Spinal cord (tissue), 10 donors: ENCODE results near the gene ROPN1L. TPM values are rescaled to one million over a fixed set of nuclear protein-coding genes. Genes with fewer than 3 reads are reported as not detected.
"Not testable (repeated sequence)": the region's sequence is repeated elsewhere in the genome, so short reads cannot be mapped to it uniquely, and the experiment has no call there.

Experiments used
- DNase-seq, 6 donors: peaks; one replicate each; pipeline versions ENCODE4 v3.0.0 to v3.0.0-alpha.2; 2013 to 2015; ENCODE audit warnings: low spot score in 6 of 6, low read depth in 4 of 6
- H3K27ac ChIP-seq: one replicate; pipeline ENCODE4 v1.5.1; 2013; ENCODE audit warnings: low read depth, low read length, control low read depth
- H3K27me3 ChIP-seq: one replicate; pipeline ENCODE4 v1.6.1; 2013; ENCODE audit warnings: low read length; ENCODE audit not compliant: control insufficient read depth, insufficient read depth
- H3K36me3 ChIP-seq: one replicate; pipeline ENCODE4 v1.6.1; 2013; ENCODE audit warnings: low read length; ENCODE audit not compliant: control insufficient read depth, insufficient read depth
- H3K4me1 ChIP-seq: one replicate; pipeline ENCODE4 v1.6.1; 2013; ENCODE audit warnings: low read length; ENCODE audit not compliant: control insufficient read depth, insufficient read depth
- H3K4me3 ChIP-seq: one replicate; pipeline ENCODE4 v1.5.1; 2013; ENCODE audit warnings: low read depth, low read length, control low read depth
- H3K9me3 ChIP-seq: one replicate; pipeline ENCODE4 v1.6.1; 2013; ENCODE audit warnings: low read length; ENCODE audit not compliant: control insufficient read depth, insufficient read depth
- WGBS: methylation state at CpG from one replicate; pipeline ENCODE4 v1.1.5; 2013; ENCODE audit warnings: missing lambda C conversion rate; ENCODE audit not compliant: insufficient coverage; 5-methylcytosine and 5-hydroxymethylcytosine counted together
- long read RNA-seq, 4 donors: transcript quantifications; one replicate each; lab custom pipeline, GENCODE V29; 2026
- polyA plus RNA-seq, 2 donors: library from polyadenylated mRNA; unstranded; fragments of 120-200 nt; gene quantifications; one replicate each; pipeline ENCODE4 v1.2.1, GENCODE V29; 2013; ENCODE audit not compliant: insufficient read length in 2 of 2
- total RNA-seq, 2 donors: library from RNA; depleted of rRNA in 1 of 2; stranded (reverse); fragments of 120-200 nt in 1 of 2; fragments of >200 nt in 1 of 2; gene quantifications; one replicate each; pipeline versions ENCODE4 v1.2.3 to v1.2.4, GENCODE V29; 2013 to 2014
- donor health status: healthy.

The ROPN1L gene
- total RNA-seq (10 to 100 TPM in 1 of 2 donors, 1 to 10 TPM in 1; 4.6 to 10.2 TPM), polyA plus RNA-seq (10 to 100 TPM in 1 of 2 donors, 1 to 10 TPM in 1; 9.1 to 11.0 TPM)
- long read RNA-seq, donor 1, partial matches to known transcripts, result 0 of 8 reads
- long read RNA-seq, donor 1, other reads (novel, unspliced or antisense), result 0 of 8 reads
- long read RNA-seq, donor 2, transcript ROPN1L-201 (5 exons, 1,066 nt), result major isoform, 5 of 5 reads
- long read RNA-seq, donor 2, partial matches to known transcripts, result 0 of 5 reads
- long read RNA-seq, donor 2, other reads (novel, unspliced or antisense), result 0 of 5 reads
- long read RNA-seq, donor 3, partial matches to known transcripts, result 0 of 3 reads
- long read RNA-seq, donor 3, other reads (novel, unspliced or antisense), result 0 of 3 reads
- long read RNA-seq, donor 4, partial matches to known transcripts, result 0 of 5 reads
- long read RNA-seq, donor 4, other reads (novel, unspliced or antisense), result 0 of 5 reads

DNA sequence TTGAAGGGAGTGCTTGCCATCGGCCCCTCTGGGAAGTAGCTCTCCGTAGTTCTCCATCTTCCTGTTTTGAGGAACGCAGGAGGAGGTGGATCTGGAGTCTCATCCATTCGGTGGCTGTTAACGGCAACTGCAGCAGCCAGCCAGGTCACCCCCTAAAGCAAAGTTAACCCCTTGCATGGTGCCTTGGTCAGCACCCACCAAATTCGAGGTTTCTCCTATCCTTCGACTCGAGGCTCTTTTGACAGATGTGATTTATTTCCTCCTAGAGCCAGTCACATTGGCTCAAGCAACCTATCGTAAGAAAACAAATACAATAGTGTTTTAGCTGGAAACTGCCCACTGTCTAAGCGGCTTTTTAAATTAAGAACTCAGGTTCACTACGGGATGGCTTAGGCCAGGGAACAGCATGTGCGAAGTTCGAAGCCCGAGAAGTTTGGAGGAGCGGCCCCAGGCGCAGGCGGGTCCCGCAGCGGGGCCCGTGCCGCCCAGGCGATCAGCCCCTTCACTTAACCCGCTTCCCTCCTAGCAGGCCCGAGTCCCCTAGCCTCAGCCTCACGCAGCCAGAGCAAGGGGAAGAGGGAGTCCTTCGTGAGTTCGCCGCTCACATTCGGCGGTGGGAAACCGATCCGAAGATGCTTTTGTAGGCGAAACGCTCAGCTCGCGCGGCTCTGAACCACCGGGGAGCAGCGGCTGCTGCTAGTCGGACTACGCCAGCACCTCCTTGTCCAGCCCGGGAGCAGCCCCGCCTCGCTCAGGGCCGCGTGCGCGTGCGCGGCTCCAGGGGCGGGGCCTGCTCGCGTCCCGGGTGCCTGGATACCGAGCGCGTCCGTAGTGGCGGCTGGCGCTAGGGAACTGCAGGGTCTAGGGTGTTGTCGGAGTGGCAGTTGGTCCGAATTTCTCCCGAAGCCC is at the start of gene ROPN1L:
TSS of gene ROPN1L (plus strand) at position 797 of the 909 bp plus-strand sequence. CDS start 289 bp downstream, outside the sequence.
- Histone ChIP-seq H3K36me3 (no peaks in the 10 kb centered on the region), H3K4me3 (peak within 1 kb of the TSS; percentile 81), H3K4me1 (peaks cover 15% of the 10 kb centered on the region), H3K9me3 (no peaks in the 10 kb centered on the region), H3K27me3 (no peaks in the 10 kb centered on the region), H3K27ac (peak within 1 kb of the TSS; percentile 87)
- under 1% methylated on average over 58 of the region's 63 CpGs for WGBS
- peak; percentile 84 to 97 (median 88) for DNase-seq

DNA sequence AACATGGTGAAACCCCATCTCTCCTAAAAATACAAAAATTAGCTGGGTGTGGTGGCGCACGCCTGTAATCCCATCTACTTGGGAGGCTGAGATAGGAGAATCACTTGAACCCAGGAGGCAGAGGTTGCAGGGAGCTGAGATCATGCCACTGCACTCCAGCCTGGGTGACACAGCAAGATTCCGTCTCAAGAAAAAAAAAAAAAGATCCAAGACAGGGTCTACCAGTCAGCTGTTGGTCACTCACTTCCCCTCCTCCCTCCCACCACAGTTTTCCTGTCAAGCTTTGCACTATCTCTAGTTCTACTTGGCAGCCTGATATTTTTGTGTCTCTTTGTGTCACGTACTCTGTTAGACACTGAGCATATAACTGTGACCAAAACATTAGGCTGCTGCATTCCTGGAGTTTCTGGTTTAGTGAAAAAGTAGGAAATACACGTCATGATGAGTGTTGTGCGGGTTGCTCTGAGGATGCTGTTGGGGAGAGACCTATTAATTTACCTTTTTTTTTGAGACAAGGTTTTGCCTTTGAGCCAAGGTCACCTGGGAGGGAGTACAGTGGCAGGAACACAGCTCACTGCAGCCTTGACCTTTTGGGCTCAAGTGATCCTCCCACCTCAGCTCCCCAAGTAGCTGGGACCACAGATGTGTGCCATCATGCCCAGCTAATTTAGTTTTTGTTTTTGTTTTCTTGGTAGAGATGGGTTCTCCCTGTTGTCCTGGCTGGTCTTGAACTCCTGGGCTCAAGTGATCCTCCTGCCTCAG is 48.9 kb upstream of the ROPN1L start:
- not testable (repeated sequence) for H3K4me1 ChIP-seq, H3K27me3 ChIP-seq, H3K4me3 ChIP-seq, H3K9me3 ChIP-seq, DNase-seq, H3K27ac ChIP-seq
- peaks cover 30% of the 10 kb centered on the region for H3K36me3 ChIP-seq
- 83% methylated on average over 2 of the region's 6 CpGs for WGBS

DNA sequence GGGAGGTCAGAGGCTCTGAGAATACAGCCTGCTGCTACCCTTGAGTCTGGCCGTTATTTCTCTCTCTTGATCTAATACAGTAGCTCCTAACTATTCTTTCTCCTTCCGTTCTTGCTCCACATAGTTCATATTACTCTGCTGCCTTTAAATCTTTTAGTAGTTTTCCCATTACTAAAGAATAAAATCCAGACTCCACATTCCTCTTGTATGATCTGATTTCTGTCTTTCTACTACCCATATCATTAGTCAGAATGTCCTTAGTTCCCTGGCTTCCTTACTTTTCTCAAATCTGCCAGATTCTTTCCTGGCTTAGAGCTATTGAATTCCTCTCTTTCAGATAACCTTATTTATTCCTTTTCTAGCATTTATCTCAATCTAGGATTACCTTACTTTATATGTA is 48.2 kb upstream of the ROPN1L start:
- Histone ChIP-seq H3K4me3 (no peak overlapping the region), H3K27me3 (no peaks in the 10 kb centered on the region), H3K9me3 (no peaks in the 10 kb centered on the region), H3K27ac (no peak overlapping the region), H3K36me3 (peaks cover 30% of the 10 kb centered on the region), H3K4me1 (no peaks in the 10 kb centered on the region)
- no peak for DNase-seq
- 89% methylated on average over 2 of the region's 2 CpGs for WGBS

DNA sequence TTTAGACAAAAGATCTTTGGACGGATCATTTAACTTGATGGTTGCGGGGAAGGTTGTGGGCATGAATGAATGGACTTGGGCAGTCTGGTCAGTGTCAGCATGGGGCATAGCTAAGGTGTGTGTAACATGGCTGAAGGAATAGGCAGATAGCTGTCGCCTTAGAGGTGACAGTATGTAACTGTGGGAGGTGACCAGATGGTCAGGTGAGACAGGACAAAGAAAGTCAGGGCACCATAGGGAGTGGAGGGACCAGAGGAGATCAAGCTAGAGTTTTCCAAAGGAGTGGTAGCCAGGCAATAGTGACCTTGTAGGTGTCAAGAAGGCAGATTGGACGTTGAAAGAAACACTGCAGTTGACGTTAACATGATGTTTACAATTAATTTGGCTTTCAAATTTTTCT is 45.1 kb upstream of the ROPN1L start:
- Histone ChIP-seq H3K4me1 (no peaks in the 10 kb centered on the region), H3K9me3 (no peaks in the 10 kb centered on the region), H3K36me3 (peaks cover 22% of the 10 kb centered on the region), H3K4me3 (no peak overlapping the region), H3K27ac (no peak overlapping the region), H3K27me3 (no peaks in the 10 kb centered on the region)
- no peak for DNase-seq
- WGBS, result 83% methylated on average over 3 of the region's 5 CpGs

DNA sequence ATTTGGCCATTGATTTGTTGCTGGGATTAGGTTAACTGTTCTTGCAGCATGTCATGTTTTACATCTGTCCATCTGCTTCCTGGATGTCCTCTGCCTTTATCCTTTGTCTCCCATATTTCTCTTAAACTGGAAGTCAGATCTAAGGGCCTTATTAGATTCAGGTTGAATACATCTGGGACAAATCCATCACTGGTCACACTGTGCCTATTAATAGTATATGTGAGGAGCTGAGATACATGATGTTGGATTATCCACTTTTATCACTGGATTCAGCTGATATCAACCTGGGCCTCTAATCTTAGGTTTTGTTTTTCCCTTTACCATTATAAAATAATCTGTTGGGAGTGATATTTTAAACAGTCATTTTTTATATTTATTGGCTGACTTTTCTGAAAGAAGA is 41.8 kb upstream of the ROPN1L start:
- no peak overlapping the region for H3K27ac ChIP-seq
- DNase-seq, result no peak
- H3K27me3 ChIP-seq, result no peaks in the 10 kb centered on the region
- no peak overlapping the region for H3K4me3 ChIP-seq
- peaks cover 9% of the 10 kb centered on the region for H3K36me3 ChIP-seq
- H3K9me3 ChIP-seq, result no peaks in the 10 kb centered on the region
- no peaks in the 10 kb centered on the region for H3K4me1 ChIP-seq

DNA sequence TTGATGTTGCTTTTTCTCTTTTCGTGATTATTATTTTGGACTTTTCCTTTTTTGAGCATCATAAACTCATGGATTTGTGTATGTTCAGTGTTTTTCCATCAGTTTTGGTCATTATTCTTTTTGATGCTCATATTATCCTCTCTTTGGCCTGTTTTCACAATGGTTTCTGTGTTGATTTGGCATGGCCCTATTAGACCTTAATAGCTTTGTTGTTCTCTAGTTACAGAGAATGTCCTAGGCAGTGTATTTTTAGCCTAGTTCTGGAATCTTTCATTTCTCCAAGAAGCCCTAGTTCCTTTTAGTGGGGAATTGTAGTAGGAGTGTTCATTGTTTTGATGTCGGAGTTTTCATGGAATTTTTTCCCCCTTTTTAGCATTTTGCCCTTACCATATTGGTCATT is 41.3 kb upstream of the ROPN1L start:
- Histone ChIP-seq H3K9me3 (no peaks in the 10 kb centered on the region), H3K27ac (no peak overlapping the region), H3K36me3 (peaks cover 7% of the 10 kb centered on the region), H3K4me3 (no peak overlapping the region), H3K4me1 (no peaks in the 10 kb centered on the region), H3K27me3 (no peaks in the 10 kb centered on the region)
- no peak for DNase-seq
- WGBS, result no CpG with 5 or more reads among the region's 2 CpGs

DNA sequence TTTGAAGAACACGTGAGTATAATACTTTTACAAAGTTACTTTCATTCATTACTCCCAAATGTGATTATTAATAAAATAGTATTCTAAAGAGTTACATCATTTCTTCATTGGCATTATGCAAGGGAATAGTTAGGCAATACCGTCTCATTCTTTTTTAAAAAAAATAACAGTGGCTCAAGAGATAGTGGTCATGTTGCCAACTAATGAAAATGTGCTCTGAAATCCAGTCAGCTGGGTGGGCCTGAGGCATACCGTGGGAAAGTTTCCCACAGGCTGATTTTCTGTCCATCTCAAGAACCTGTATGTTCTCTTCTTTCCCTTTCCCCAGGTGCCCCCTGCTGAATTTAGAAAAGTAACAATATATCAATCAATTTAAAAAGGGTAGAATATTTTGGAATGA is 40.8 kb upstream of the ROPN1L start:
- Histone ChIP-seq H3K4me1 (no peaks in the 10 kb centered on the region), H3K9me3 (no peaks in the 10 kb centered on the region), H3K36me3 (peaks cover 7% of the 10 kb centered on the region), H3K4me3 (no peak overlapping the region), H3K27ac (no peak overlapping the region), H3K27me3 (no peaks in the 10 kb centered on the region)
- DNase-seq, result no peak
- WGBS, result no CpG with 5 or more reads among the region's 3 CpGs

DNA sequence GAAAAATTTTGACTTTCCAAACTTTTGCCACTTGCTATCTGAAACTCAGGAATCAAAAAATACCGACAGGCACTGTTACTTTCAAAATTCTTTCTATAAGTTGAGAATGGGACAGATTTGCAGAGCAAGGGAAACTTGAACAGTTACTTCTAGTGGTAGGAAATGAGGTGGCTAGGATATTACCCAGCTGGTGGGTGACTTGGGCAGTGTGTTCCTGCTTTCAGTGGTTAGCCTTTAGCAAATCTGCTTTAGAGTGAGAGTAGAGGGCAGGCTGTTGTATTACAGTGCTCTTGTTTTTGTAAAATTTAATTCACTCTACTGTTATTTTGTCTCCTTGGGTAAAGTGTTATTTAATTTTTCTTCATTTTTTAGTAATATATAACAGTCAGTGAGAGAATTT is 40.2 kb upstream of the ROPN1L start:
- Histone ChIP-seq H3K9me3 (no peaks in the 10 kb centered on the region), H3K4me3 (no peak overlapping the region), H3K27ac (no peak overlapping the region), H3K27me3 (no peaks in the 10 kb centered on the region), H3K36me3 (peaks cover 11% of the 10 kb centered on the region), H3K4me1 (no peaks in the 10 kb centered on the region)
- DNase-seq, result no peak
- WGBS, result no CpG with 5 or more reads among the region's 1 CpG

DNA sequence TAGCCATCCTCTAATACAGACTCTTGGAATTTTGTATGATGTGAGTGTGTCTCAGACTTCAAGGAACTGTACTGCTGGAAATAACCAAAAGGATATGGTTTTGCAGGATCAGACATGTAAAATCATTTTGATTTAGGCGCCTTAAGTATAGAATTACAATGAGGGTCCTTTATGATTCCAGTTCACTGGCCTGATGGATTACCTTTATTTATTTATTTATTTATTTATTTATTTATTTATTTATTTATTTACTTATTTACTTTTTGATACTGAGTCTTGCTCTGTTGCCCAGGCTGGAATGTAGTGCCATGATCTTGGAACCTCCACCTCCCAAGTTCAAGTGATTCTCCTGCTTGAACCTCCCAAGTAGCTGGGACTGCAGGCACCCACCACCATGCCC is 37.9 kb upstream of the ROPN1L start:
- Histone ChIP-seq H3K9me3 (no peaks in the 10 kb centered on the region), H3K36me3 (peaks cover 23% of the 10 kb centered on the region), H3K27ac (no peak overlapping the region), H3K27me3 (no peaks in the 10 kb centered on the region), H3K4me3 (no peak overlapping the region), H3K4me1 (no peaks in the 10 kb centered on the region)
- DNase-seq, result no peak
- WGBS, result no CpG with 5 or more reads among the region's 1 CpG
